Dendritic cell treated with granulocyte-macrophage colony-stimulating factor and Interleukin-4, amounts not matched to agents 40 ng/mL and 50 ng/mL, for 4 days (primary cell): Measurements from ENCODE around the gene C21orf58.

ENCODE experiments used
- H3K27ac Mint-ChIP-seq: one replicate; pipeline ENCODE4 v1.8.0; 2022; ENCODE audit warnings: mild to moderate bottlenecking, mixed read lengths
- H3K27me3 Mint-ChIP-seq: one replicate; pipeline ENCODE4 v1.8.0; 2022; ENCODE audit warnings: mild to moderate bottlenecking, mixed read lengths
- H3K36me3 Mint-ChIP-seq: one replicate; pipeline ENCODE4 v1.8.0; 2022; ENCODE audit warnings: low read depth, mixed read lengths
- H3K4me1 Mint-ChIP-seq: one replicate; pipeline ENCODE4 v1.8.0; 2022; ENCODE audit warnings: low read depth, mixed read lengths
- H3K4me3 Mint-ChIP-seq: one replicate; pipeline ENCODE4 v1.8.0; 2022; ENCODE audit warnings: mild to moderate bottlenecking, moderate library complexity, mixed read lengths
- H3K9me3 Mint-ChIP-seq: one replicate; pipeline ENCODE4 v1.8.0; 2022; ENCODE audit warnings: mixed read lengths
- intact Hi-C: fragments of 100-400 bp; cut with micrococcal nuclease; formaldehyde crosslinking; loops from one replicate; pipeline ENCODE4 v1.15.0; 2022

Gene C21orf58

DNA sequence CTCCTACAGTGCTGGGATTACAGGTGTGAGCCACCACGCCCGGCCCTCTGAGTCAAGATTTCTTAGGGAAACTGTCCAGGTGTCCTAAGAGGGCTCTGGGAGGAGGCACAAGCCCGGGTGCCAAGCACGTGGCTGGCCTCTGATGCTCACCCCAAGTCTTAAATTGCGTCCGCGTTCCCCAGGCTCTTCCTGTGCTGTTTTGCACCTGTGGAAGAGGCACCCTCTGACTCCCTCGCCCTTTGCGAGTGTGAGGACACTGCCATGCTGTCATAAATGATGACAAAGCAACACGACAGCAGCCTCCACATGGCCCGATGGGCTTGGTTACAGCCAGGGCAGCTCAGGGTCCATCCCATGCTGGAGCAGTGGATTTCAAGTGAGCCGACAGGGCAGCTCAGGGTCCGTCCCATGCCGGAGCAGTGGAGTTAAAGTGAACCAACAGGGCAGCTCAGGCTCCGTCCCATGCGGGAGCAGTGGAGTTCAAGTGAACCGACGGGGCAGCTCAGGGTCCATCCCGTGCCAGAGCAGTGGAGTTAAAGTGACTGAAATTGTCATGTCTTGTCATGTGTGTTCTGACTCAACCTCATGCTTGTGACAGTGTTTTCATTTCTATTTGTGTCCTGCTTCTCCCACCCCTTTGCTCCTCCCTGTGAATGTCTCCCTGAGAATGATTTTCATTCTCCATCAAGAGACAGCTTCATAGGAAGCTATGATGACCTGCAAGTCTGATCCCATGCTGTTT is 34.2 kb upstream of the C21orf58 start:
- H3K27me3 Mint-ChIP-seq: no peaks in the 10 kb centered on the region
- intact Hi-C loops: no loop called here
- no peaks in the 10 kb centered on the region for H3K4me1 Mint-ChIP-seq
- H3K36me3 Mint-ChIP-seq: peaks cover 100% of the 10 kb centered on the region
- no peak overlapping the region for H3K27ac Mint-ChIP-seq
- H3K4me3 Mint-ChIP-seq: no peak overlapping the region
- no peaks in the 10 kb centered on the region for H3K9me3 Mint-ChIP-seq

DNA sequence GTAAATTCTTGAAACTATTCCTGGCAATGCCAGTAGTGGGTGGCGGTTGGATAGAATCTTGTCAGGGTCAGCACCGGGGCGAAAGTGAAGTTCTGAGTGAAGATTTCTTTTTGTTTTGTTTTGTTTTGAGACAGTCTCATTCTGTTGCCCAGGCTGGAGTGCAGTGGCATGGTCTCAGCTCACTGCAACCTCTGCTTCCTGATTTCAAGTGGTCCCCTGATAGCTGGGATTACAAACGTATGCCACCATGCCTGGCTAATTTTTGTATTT is 33.6 kb upstream of the C21orf58 start:
- Mint-ChIP-seq H3K27me3 (no peaks in the 10 kb centered on the region), H3K36me3 (peaks cover 100% of the 10 kb centered on the region), H3K9me3 (no peaks in the 10 kb centered on the region), H3K4me1 (no peaks in the 10 kb centered on the region), H3K27ac (no peak overlapping the region), H3K4me3 (no peak overlapping the region)
- intact Hi-C loops: no loop called here

DNA sequence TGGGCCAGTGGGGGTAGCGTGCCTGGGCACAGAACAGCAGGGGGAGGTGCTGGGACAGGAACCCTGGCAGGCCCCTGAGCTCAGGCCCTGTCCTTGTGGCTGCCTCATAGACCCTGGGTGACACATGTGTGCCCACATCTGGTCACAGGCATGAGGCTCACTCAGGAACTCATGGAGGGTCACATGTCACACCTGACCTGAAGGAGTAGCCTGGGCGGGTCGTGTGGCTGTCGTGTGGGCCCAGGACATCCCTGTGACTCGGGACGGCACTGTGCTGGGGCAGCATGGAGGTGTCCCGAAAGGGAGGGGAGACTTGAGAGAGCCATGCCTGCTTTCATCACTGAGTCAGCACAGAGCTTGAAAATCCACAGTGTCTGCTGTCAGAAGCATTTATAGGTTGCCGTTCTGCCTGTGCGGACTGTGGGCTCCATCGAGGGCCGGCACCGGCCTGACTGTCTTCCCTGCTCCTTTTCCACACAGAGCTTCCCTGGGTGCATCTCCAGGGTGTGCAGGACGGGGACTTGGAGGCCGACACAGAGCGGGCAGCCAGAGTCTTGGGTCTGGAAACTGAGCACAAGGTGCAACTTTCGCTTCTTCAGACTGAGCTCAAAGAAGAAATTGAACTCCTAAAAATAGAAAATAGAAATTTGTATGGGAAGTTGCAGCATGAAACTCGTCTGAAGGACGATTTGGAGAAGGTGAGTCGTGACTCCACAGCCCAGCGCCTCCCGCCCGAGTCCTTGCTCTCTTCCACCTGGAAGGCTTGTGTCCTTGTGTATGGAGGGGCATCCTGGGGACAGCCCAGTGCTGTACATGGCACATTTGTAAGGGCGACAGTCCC is 33.0 kb upstream of the C21orf58 start:
- Mint-ChIP-seq H3K36me3 (peaks cover 100% of the 10 kb centered on the region), H3K9me3 (no peaks in the 10 kb centered on the region), H3K27me3 (no peaks in the 10 kb centered on the region), H3K4me3 (no peak overlapping the region), H3K4me1 (no peaks in the 10 kb centered on the region), H3K27ac (no peak overlapping the region)
- intact Hi-C loops: no loop called here

DNA sequence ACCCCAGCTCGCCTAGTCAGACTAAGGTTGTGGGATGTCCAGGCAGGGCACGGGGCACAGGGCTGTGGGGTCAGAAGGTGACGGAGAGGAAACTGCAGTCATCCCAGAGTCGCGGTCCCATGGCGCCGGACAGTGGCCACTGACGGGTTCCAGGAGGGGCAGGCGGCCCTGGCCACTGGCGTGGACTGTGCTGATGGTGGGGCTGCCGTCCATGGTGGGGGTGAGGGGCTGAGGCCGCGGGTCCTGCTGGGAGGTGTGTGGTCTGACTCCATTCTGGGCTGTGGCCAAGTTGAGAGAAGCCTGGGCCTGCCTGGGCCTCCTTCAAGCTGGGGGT is 32.3 kb upstream of the C21orf58 start:
- Mint-ChIP-seq H3K9me3 (no peaks in the 10 kb centered on the region), H3K27ac (no peak overlapping the region), H3K4me1 (no peaks in the 10 kb centered on the region), H3K36me3 (peaks cover 100% of the 10 kb centered on the region), H3K4me3 (no peak overlapping the region), H3K27me3 (no peaks in the 10 kb centered on the region)
- intact Hi-C loops: no loop called here

DNA sequence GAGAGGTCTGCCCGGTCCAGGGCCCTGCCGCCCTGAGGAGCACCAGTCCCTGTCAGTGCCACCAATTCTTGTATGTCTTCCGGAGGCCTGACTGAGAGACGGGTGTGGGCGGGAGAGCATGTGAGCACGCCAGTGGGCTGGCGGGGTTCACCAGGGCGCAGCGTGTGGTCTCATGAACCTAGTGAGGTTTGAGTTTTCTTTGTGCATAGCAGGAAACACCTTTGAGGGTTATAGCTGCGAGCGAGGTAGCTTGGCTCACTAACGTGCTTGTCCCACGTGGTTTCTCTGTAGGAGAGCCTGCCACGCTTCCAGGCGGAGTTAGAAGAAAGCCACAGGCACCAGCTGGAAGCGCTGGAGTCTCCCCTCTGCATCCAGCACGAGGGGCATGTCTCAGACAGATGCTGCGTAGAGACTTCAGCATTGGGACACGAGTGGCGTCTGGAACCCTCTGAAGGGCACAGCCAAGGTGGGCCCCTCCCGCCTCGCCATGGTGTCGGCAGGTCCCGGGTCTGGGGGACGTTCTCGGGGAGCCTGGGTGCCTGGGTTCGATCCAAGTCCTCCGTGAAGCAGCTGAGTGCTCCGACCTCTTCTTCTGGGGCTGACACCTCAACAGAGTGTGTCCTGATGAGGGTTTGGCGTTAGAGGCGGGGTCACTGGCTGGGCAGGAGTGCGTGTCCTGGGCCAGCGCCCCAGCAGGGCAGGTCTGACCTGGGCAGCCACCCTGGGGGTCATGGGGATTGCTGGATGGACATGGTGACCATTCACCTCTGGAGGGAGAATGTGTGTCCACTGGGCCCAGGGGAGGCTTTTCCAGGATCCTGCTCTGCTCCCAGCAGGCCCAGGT is 31.7 kb upstream of the C21orf58 start:
- H3K4me1 Mint-ChIP-seq: no peaks in the 10 kb centered on the region
- intact Hi-C loops: no loop called here
- H3K4me3 Mint-ChIP-seq: no peak overlapping the region
- H3K9me3 Mint-ChIP-seq: no peaks in the 10 kb centered on the region
- no peak overlapping the region for H3K27ac Mint-ChIP-seq
- H3K27me3 Mint-ChIP-seq: no peaks in the 10 kb centered on the region
- peaks cover 100% of the 10 kb centered on the region for H3K36me3 Mint-ChIP-seq

DNA sequence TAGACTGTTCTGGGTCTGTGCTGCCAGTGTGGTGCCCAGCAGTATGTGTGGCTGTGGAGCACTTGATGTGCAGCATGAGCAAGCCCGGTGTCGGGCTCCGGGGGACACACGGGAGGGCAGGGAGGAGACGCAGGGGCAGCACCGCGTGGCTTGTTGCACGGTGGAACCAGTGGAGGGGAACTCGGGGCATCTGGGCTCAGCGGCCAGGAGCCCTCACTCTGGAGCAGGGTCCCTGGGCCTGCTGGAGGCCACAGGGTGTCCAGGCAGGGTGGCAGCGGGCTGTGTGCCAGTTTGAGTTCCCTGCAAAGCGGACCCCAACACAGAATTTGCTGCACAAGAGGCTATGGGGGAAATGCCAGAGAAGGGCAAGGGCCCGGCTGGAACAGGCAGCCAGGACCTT is 30.8 kb upstream of the C21orf58 start:
- no peak overlapping the region for H3K4me3 Mint-ChIP-seq
- no peaks in the 10 kb centered on the region for H3K27me3 Mint-ChIP-seq
- H3K4me1 Mint-ChIP-seq: no peaks in the 10 kb centered on the region
- H3K9me3 Mint-ChIP-seq: no peaks in the 10 kb centered on the region
- H3K36me3 Mint-ChIP-seq: peaks cover 100% of the 10 kb centered on the region
- intact Hi-C loops: no loop called here
- H3K27ac Mint-ChIP-seq: no peak overlapping the region

DNA sequence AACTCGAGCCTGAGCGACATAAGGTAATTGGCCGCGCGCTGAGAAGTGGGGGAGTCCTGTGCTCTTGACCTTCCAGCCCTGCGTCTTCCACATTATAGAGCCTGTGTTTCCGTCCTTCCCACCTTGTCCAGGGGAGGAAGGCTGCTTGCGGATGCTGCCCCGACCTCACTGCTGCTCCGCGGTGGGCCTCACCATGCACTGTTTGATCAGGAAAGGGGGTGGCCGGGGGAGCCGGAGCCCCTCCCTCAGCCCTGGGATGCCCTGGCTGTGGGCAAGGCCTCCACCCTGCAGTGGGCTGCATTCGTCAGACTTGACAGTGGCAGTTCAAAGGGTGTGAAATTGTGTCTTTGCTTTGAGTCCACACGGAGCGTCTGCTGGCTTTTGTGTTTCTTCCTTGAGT is 30.4 kb upstream of the C21orf58 start:
- no peaks in the 10 kb centered on the region for H3K27me3 Mint-ChIP-seq
- H3K36me3 Mint-ChIP-seq: peaks cover 100% of the 10 kb centered on the region
- H3K27ac Mint-ChIP-seq: no peak overlapping the region
- H3K4me1 Mint-ChIP-seq: no peaks in the 10 kb centered on the region
- no peaks in the 10 kb centered on the region for H3K9me3 Mint-ChIP-seq
- H3K4me3 Mint-ChIP-seq: no peak overlapping the region
- intact Hi-C loops: no loop called here

DNA sequence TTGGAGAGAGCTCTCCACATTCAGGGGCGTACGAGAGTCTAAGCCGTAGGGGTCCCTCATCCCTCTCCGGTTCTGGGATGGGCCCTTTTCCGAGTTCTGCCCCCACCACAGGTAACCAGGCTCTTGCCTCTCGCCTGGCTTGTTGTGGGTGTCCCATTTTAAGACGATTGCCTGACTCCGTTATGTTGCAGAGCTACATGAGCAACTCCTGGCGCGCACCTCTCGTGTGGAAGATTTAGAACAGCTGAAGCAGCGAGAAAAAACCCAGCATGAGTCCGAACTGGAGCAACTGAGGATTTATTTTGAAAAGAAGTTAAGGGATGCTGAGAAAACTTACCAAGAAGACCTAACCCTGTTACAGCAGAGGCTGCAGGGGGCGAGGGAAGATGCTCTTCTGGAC is 29.2 kb upstream of the C21orf58 start:
- H3K9me3 Mint-ChIP-seq: no peaks in the 10 kb centered on the region
- intact Hi-C loops: no loop called here
- H3K36me3 Mint-ChIP-seq: peaks cover 100% of the 10 kb centered on the region
- no peaks in the 10 kb centered on the region for H3K27me3 Mint-ChIP-seq
- H3K4me3 Mint-ChIP-seq: no peak overlapping the region
- no peak overlapping the region for H3K27ac Mint-ChIP-seq
- no peaks in the 10 kb centered on the region for H3K4me1 Mint-ChIP-seq

DNA sequence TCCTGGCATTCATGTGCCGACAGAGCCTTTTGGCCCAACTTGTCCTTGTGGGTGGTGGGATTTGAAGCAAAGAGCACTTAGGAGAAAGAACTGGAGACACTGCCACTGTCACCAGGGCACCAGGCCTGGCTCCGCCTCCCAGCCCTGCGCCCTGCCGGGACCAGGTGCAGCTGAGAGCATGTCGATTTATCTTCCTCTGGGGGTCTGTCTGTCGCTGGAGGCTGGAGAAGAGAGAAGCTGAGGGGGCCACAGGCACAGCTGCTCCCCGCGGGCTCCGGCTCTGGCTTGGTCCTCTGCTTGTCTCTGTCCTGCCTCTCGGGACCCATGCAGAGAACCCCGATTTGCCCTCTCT is 28.5 kb upstream of the C21orf58 start:
- H3K9me3 Mint-ChIP-seq: no peaks in the 10 kb centered on the region
- no peaks in the 10 kb centered on the region for H3K4me1 Mint-ChIP-seq
- H3K27me3 Mint-ChIP-seq: no peaks in the 10 kb centered on the region
- no peak overlapping the region for H3K27ac Mint-ChIP-seq
- peaks cover 100% of the 10 kb centered on the region for H3K36me3 Mint-ChIP-seq
- intact Hi-C loops: no loop called here
- no peak overlapping the region for H3K4me3 Mint-ChIP-seq

DNA sequence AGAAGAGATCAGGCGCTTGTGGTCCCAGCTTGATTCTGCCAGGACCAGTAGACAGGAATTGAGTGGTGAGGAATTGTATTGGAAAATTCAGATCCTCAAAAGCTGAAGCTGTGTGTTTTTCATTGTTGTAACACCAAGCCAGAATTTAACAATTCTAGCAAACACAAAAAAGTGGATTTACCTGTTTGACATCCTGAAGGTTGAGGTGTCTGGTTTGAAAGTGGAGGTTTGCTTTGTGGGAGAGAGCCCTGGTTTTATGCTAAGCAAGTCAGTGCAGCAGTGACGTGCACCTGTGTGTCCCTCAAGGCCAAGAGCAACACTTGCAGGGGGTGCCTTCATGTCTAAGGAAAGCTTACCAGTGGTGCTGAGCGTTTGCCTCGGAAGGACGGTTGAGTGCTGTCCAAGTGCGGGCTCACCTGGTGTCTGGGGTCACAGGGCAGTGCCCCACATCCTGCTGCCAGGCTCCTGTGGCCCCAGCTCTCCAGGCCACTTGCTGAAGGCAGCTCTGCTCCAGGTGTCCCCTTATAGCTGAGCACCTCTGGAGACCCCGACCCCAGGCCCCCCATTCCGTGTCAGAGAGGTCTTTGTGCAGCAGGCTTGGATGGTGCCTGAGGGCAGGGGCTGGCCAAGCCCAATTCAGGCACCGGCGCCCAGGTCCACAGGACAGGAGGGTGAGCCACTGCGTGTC is 27.9 kb upstream of the C21orf58 start:
- H3K27me3 Mint-ChIP-seq: no peaks in the 10 kb centered on the region
- intact Hi-C loops: no loop called here

DNA sequence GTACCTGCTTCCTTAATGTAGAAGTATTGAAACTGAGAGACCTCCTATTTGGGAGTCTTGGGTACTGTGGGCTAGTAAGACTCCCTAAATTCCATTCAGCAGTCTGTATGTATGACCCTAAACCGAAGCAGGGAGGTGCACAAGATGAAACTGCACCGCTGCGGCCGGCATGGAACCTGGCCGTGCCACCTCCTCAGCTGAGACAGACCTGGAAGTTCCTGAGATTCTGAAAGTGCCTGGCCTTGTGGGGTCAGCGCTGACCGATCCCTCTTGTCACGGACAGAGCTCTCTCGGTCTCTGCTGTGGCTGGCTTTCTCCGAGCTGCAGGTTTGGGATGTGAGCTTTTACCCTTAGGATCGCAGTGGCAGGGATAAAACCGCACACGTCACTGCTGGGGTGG is 27.3 kb upstream of the C21orf58 start:
- H3K9me3 Mint-ChIP-seq: no peaks in the 10 kb centered on the region
- H3K27me3 Mint-ChIP-seq: no peaks in the 10 kb centered on the region
- peaks cover 100% of the 10 kb centered on the region for H3K36me3 Mint-ChIP-seq
- H3K4me3 Mint-ChIP-seq: no peak overlapping the region
- no peak overlapping the region for H3K27ac Mint-ChIP-seq
- no peaks in the 10 kb centered on the region for H3K4me1 Mint-ChIP-seq
- intact Hi-C loops: no loop called here

More for the DNA sequence above, 27.9 kb upstream of the C21orf58 start:
- Mint-ChIP-seq H3K36me3 (peaks cover 100% of the 10 kb centered on the region), H3K4me3 (no peak overlapping the region), H3K4me1 (no peaks in the 10 kb centered on the region), H3K9me3 (no peaks in the 10 kb centered on the region), H3K27ac (no peak overlapping the region)

DNA sequence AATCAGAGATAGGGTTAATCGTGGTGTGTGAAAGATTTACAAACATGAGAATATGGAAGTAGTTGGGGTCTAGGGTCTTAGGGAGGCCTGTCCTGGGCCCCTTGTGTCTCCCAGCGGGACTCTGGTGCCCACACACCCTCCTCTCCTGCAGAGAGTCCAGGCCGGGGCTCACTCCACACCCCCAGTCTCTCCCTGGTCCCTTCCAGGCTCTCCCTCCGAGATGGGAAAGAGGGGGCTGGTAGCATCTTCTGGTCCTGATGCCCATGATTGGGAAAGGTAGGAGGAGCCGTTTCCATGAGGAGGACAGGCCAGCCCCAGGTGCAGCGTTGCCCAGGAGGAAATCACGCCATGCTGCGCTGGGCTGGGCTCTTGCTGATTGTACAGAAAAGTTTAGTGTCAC is 26.9 kb upstream of the C21orf58 start:
- intact Hi-C loops: no loop called here
- H3K4me3 Mint-ChIP-seq: no peak overlapping the region
- no peaks in the 10 kb centered on the region for H3K27me3 Mint-ChIP-seq
- no peaks in the 10 kb centered on the region for H3K4me1 Mint-ChIP-seq
- H3K27ac Mint-ChIP-seq: no peak overlapping the region
- peaks cover 100% of the 10 kb centered on the region for H3K36me3 Mint-ChIP-seq
- no peaks in the 10 kb centered on the region for H3K9me3 Mint-ChIP-seq

DNA sequence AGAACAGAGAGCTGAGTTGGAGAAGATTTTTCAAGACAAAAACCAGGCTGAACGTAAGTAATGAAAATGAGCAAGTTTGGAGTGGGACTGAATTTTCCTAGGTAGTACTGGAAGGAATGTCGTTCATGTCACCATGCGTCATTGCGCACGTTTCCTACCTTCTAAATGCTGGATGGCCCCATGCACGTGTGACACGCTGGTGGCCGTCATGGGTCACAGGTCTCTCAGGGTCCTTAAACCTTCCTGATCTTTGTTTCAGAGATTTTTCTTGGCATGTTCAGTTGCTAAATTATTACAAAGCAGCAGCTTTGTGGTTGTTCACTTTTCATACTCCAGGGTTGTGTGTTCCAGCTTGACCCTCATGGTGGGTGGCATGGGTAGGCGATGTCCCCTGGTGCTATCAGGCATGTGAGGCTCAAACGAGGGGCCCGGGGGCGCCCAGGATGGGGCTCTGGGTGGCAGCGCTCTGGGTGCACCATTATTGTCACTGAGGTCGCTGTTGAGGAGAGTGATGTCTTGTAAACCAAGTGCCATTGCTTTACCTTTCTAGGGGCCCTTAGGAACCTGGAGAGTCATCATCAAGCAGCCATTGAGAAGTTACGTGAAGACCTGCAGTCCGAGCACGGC is 25.6 kb upstream of the C21orf58 start:
- H3K4me1 Mint-ChIP-seq: no peaks in the 10 kb centered on the region
- no peaks in the 10 kb centered on the region for H3K27me3 Mint-ChIP-seq
- intact Hi-C loops: no loop called here
- no peak overlapping the region for H3K27ac Mint-ChIP-seq
- H3K9me3 Mint-ChIP-seq: no peaks in the 10 kb centered on the region
- no peak overlapping the region for H3K4me3 Mint-ChIP-seq
- peaks cover 96% of the 10 kb centered on the region for H3K36me3 Mint-ChIP-seq
